Measurements from ENCODE around the gene RUNX1.
"Not testable (repeated sequence)": the region's sequence is repeated elsewhere in the genome, so short reads cannot be mapped to it uniquely, and the experiment has no call there.

Gene RUNX1

DNA sequence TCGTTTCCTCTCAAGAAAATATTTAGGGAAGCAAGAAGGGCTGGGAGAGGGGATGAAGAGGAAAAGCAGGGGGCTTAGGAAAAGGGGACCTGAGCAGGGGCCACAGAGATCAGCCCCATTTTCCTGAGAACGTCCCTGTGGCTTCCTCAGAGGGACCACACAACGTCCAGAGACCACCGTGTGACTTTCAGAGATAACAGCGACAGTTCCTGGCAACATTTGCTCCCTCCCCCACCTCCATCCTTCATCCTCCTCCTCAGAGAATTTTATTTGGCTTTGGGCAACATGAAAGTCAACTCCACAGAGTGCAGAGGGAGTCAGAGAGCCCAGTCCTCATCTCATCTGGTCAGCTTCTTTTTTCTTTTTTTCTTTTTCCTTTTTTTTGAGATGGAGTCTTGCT lies 50.9 kb downstream of the RUNX1 start:
- no peak for TF ChIP-seq CTCF (IDR thresholded peaks at IDR 0.05)
- Histone ChIP-seq H3K27ac (peak overlapping the region; percentile 39), H3K4me1 (ENCODE audit: control insufficient read depth in 1 of 2, insufficient read depth in 1 of 2, low read depth in 1 of 2, low read length in 1 of 2) (peaks cover 45 to 67% of the 10 kb centered on the region in 2 experiments), H3K36me3 (no peaks in the 10 kb centered on the region), H3K9me3 (no peaks in the 10 kb centered on the region), H3K27me3 (no peaks in the 10 kb centered on the region), H3K4me3 (ENCODE audit: low read depth in 1 of 2, low read length in 1 of 2) (no peak overlapping the region)

- Histone ChIP-seq H3K4me3 (ENCODE audit: low read depth in 1 of 2, low read length in 1 of 2) (no peak overlapping the region), H3K4me1 (ENCODE audit: control insufficient read depth in 1 of 2, insufficient read depth in 1 of 2, low read depth in 1 of 2, low read length in 1 of 2) (peaks cover 45 to 61% of the 10 kb centered on the region in 2 experiments), H3K27me3 (no peaks in the 10 kb centered on the region), H3K27ac (peak overlapping the region; percentile 39), H3K9me3 (no peaks in the 10 kb centered on the region), H3K36me3 (no peaks in the 10 kb centered on the region)
- no peak for TF ChIP-seq CTCF (IDR thresholded peaks at IDR 0.05)
Measured at GRCh38 chr21:34997294-34997693, 51.8 kb downstream of the RUNX1 start.

GRCh38 chr21:34996304-34997101 lies 52.6 kb downstream of the RUNX1 start:
- Histone ChIP-seq H3K27me3 (no peaks in the 10 kb centered on the region), H3K4me3 (ENCODE audit: low read depth in 1 of 2, low read length in 1 of 2) (no peak overlapping the region), H3K4me1 (ENCODE audit: control insufficient read depth in 1 of 2, insufficient read depth in 1 of 2, low read depth in 1 of 2, low read length in 1 of 2) (peaks cover 45 to 61% of the 10 kb centered on the region in 2 experiments), H3K36me3 (no peaks in the 10 kb centered on the region), H3K27ac (peak overlapping the region; percentile 36), H3K9me3 (no peaks in the 10 kb centered on the region)
- TF ChIP-seq CTCF (IDR thresholded peaks at IDR 0.05): no peak

DNA sequence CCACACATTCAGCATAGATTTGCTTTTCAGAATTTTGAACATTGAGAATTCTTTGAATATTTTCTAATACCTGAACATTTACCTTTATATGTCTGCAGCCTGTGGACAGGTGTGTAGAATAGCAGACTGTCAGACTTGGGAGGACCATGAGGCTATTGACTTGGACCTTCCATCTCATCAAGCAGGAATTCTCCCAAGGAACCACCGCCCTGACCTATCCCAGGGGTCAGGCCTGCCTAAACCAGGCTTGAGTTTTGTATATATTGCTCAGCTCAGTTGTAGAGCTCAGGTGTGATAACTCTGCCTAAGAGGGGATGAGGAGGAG lies 53.2 kb downstream of the RUNX1 start:
- Histone ChIP-seq H3K27me3 (no peaks in the 10 kb centered on the region), H3K36me3 (no peaks in the 10 kb centered on the region), H3K9me3 (no peaks in the 10 kb centered on the region), H3K4me1 (ENCODE audit: control insufficient read depth in 1 of 2, insufficient read depth in 1 of 2, low read depth in 1 of 2, low read length in 1 of 2) (peaks cover 45 to 61% of the 10 kb centered on the region in 2 experiments), H3K27ac (peak overlapping the region; percentile 36), H3K4me3 (ENCODE audit: low read depth in 1 of 2, low read length in 1 of 2) (no peak overlapping the region)
- TF ChIP-seq CTCF (IDR thresholded peaks at IDR 0.05): no peak

GRCh38 chr21:34994766-34995631 lies 54.1 kb downstream of the RUNX1 start:
- H3K4me1 ChIP-seq (ENCODE audit: control insufficient read depth in 1 of 2, insufficient read depth in 1 of 2, low read depth in 1 of 2, low read length in 1 of 2): peaks cover 39 to 54% of the 10 kb centered on the region in 2 experiments
- peak overlapping the region in 1 of 2 experiments; percentile 13 for H3K4me3 ChIP-seq (ENCODE audit: low read depth in 1 of 2, low read length in 1 of 2)
- H3K27me3 ChIP-seq: no peaks in the 10 kb centered on the region
- H3K9me3 ChIP-seq: no peaks in the 10 kb centered on the region
- H3K36me3 ChIP-seq: no peaks in the 10 kb centered on the region
- peak overlapping the region; percentile 66 for H3K27ac ChIP-seq
- no peak for TF ChIP-seq CTCF (IDR thresholded peaks at IDR 0.05)

DNA sequence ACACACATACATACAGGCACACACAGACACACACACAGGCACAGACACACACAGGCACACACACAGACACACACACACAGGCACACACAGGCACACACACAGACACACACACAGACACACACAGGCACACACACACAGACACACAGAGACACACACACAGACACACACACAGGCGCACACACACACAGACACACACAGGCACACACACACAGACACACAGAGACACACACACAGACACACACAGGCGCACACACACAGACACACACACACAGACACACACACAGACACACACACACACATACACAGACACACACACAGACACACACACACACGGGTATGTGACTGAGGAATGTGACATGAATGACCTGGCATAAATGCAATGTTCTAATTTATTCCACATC lies 55.6 kb downstream of the RUNX1 start:
- not testable (repeated sequence) for H3K27me3 ChIP-seq; H3K9me3 ChIP-seq; H3K36me3 ChIP-seq; H3K4me3 ChIP-seq (ENCODE audit: low read depth in 1 of 2, low read length in 1 of 2); H3K27ac ChIP-seq
- H3K4me1 ChIP-seq (ENCODE audit: control insufficient read depth in 1 of 2, insufficient read depth in 1 of 2, low read depth in 1 of 2, low read length in 1 of 2): peaks cover 29 to 39% of the 10 kb centered on the region in 2 experiments
